Neural progenitor cell (in vitro differentiated cells): Measurements from ENCODE around the gene TAX1BP1. TPM values are rescaled to one million over a fixed set of nuclear protein-coding genes. Genes with fewer than 3 reads are reported as not detected.

Source experiments
- DNase-seq: peaks from one replicate; pipeline ENCODE4 v3.0.0-alpha.2; 2016; ENCODE audit warnings: low spot score
- H2AFZ ChIP-seq: fragments of 200-600 bp; sonication (generic); replicated peaks from 2 replicates; pipeline ENCODE4 v1.6.1; 2016; ENCODE audit warnings: antibody characterized with exemption
- H3F3A ChIP-seq: fragments of 200-600 bp; sonication (generic); 2 replicates; pipeline ENCODE4 v1.6.1; 2016; ENCODE audit warnings: antibody characterized with exemption, low read depth
- H3K27ac ChIP-seq: fragments of 200-600 bp; sonication (generic); 2 replicates; pipeline ENCODE4 v1.5.1; 2016; ENCODE audit warnings: mild to moderate bottlenecking
- H3K27me3 ChIP-seq: fragments of 200-600 bp; sonication (generic); 2 replicates; pipeline ENCODE4 v1.6.1; 2016; ENCODE audit warnings: mild to moderate bottlenecking, moderate library complexity
- H3K36me3 ChIP-seq: fragments of 200-600 bp; sonication (generic); 2 replicates; pipeline ENCODE4 v1.5.1; 2016
- H3K4me1 ChIP-seq: fragments of 200-600 bp; sonication (generic); 2 replicates; pipeline ENCODE4 v1.6.1; 2016; ENCODE audit warnings: mixed run types
- H3K4me2 ChIP-seq: fragments of 200-600 bp; sonication (generic); 2 replicates; pipeline ENCODE4 v1.6.1; 2016
- H3K4me3 ChIP-seq: fragments of 200-600 bp; sonication (generic); 2 replicates; pipeline ENCODE4 v1.5.1; 2016
- H3K79me2 ChIP-seq: fragments of 200-600 bp; sonication (generic); 2 replicates; pipeline ENCODE4 v1.6.1; 2016; ENCODE audit warnings: low read depth
- H3K9ac ChIP-seq: fragments of 200-600 bp; sonication (generic); 2 replicates; pipeline ENCODE4 v1.6.1; 2016
- H3K9me3 ChIP-seq: fragments of 200-600 bp; sonication (generic); 2 replicates; pipeline ENCODE4 v1.5.1; 2016; ENCODE audit warnings: low read depth
- H4K20me1 ChIP-seq: fragments of 200-600 bp; sonication (generic); 2 replicates; pipeline ENCODE4 v1.6.1; 2016; ENCODE audit warnings: low read depth
- H3K27ac Mint-ChIP-seq: 3 replicates; pipeline ENCODE4 v1.8.0; 2021; ENCODE audit warnings: mixed read lengths
- H3K27me3 Mint-ChIP-seq: 2 replicates; pipeline ENCODE4 v1.8.0; 2022; ENCODE audit warnings: low read depth, mild to moderate bottlenecking, inconsistent platforms, moderate library complexity, mixed read lengths; ENCODE audit not compliant: insufficient read depth
- H3K36me3 Mint-ChIP-seq: 3 replicates; pipeline ENCODE4 v1.8.0; 2021; ENCODE audit warnings: mixed read lengths
- H3K4me1 Mint-ChIP-seq: 3 replicates; pipeline ENCODE4 v1.8.0; 2021; ENCODE audit warnings: mixed read lengths
- H3K4me3 Mint-ChIP-seq: 3 replicates; pipeline ENCODE4 v1.8.0; 2021; ENCODE audit warnings: mild to moderate bottlenecking, moderate library complexity, mixed read lengths
- H3K9me3 Mint-ChIP-seq: 3 replicates; pipeline ENCODE4 v1.8.0; 2020; ENCODE audit warnings: mixed read lengths
- EZH2 ChIP-seq: fragments of 200-600 bp; sonication (generic); IDR thresholded peaks from 2 replicates; pipeline ENCODE4 v1.6.1; 2017; ENCODE audit warnings: antibody characterized with exemption, mild to moderate bottlenecking, moderate library complexity
- EZH2phosphoT487 ChIP-seq: fragments of 200-600 bp; sonication (generic); IDR thresholded peaks from 2 replicates; pipeline ENCODE4 v1.6.1; 2017; ENCODE audit warnings: antibody characterized with exemption
- total RNA-seq: library from RNA; depleted of rRNA; stranded (reverse); fragments of >200 nt; gene quantifications from 2 replicates; pipeline ENCODE4 v1.2.3, GENCODE V29; 2015; ENCODE audit warnings: low replicate concordance
- TF ChIP-seq, protein P1 (sequence below): fragments of 200-600 bp; sonication (generic); IDR thresholded peaks from 2 replicates; pipeline ENCODE4 v1.5.1; 2017; ENCODE audit warnings: antibody characterized with exemption, mild to moderate bottlenecking

The TAX1BP1 gene
- total RNA-seq, 1 donor from 2014 or later: 80.0 TPM

DNA sequence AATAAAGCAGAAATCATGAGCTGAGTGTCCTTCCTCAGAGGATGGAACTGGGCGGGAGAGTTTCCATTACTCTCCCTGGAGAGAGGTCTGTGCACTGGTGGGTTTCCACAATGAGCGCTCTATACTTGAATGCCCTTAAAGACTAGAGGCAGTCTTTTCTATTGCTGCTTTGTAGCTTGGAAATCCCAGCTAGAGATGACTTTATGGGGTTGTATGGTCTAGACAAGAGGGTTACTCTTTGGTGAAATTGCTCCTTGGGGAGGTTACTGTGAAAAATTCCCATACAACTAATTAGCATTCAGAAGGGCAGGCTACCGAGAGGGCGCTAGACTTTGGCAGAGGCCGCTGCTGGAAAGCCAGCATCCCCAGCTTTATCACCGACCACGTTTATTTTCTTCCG, 136.8 kb downstream of the TAX1BP1 start:
- H3K4me1 ChIP-seq: peaks cover 4% of the 10 kb centered on the region
- H3K27ac Mint-ChIP-seq: no peak overlapping the region
- H3K4me3 ChIP-seq: no peak overlapping the region
- no peak overlapping the region for H3K4me2 ChIP-seq
- no peaks in the 10 kb centered on the region for H3K9me3 ChIP-seq
- no peaks in the 10 kb centered on the region for H3K36me3 Mint-ChIP-seq
- H3K4me1 Mint-ChIP-seq: no peaks in the 10 kb centered on the region
- no peaks in the 10 kb centered on the region for H3K79me2 ChIP-seq
- TF ChIP-seq EZH2: no peak
- TF ChIP-seq, protein P1, sequence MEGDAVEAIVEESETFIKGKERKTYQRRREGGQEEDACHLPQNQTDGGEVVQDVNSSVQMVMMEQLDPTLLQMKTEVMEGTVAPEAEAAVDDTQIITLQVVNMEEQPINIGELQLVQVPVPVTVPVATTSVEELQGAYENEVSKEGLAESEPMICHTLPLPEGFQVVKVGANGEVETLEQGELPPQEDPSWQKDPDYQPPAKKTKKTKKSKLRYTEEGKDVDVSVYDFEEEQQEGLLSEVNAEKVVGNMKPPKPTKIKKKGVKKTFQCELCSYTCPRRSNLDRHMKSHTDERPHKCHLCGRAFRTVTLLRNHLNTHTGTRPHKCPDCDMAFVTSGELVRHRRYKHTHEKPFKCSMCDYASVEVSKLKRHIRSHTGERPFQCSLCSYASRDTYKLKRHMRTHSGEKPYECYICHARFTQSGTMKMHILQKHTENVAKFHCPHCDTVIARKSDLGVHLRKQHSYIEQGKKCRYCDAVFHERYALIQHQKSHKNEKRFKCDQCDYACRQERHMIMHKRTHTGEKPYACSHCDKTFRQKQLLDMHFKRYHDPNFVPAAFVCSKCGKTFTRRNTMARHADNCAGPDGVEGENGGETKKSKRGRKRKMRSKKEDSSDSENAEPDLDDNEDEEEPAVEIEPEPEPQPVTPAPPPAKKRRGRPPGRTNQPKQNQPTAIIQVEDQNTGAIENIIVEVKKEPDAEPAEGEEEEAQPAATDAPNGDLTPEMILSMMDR: no peak
- no peak for TF ChIP-seq EZH2phosphoT487
- no peak overlapping the region for H2AFZ ChIP-seq
- peaks cover 5% of the 10 kb centered on the region for H3K9me3 Mint-ChIP-seq
- no peaks in the 10 kb centered on the region for H4K20me1 ChIP-seq
- H3K9ac ChIP-seq: no peak overlapping the region
- no peaks in the 10 kb centered on the region for H3F3A ChIP-seq
- no peak overlapping the region for H3K4me3 Mint-ChIP-seq
- no peak for DNase-seq
- H3K27ac ChIP-seq: no peak overlapping the region
- H3K27me3 Mint-ChIP-seq: peaks cover 2% of the 10 kb centered on the region
- no peaks in the 10 kb centered on the region for H3K36me3 ChIP-seq
- H3K27me3 ChIP-seq: no peaks in the 10 kb centered on the region

Other genes with a start within 250 kb of the TAX1BP1 start
- gene HIBADH, start 77.3 kb upstream of the TAX1BP1 start, total RNA-seq: 70.6 and 88.6 TPM in 2 replicates